Stimulated activated CD4-positive, alpha-beta T cell treated with anti-CD3 and anti-CD28 coated beads, Interleukin-1b, Interleukin-23, amount 100 ng/mL, for 1 hour (primary cell): ENCODE data around the gene CDS2.

Experiments used
- DNase-seq, 2 donors: peaks; one replicate each; pipeline ENCODE4 v3.0.0-alpha.2; 2020; ENCODE audit warnings: low read depth in 2 of 2

CDS2 gene

GRCh38 chr20:5153612-5154542, 27.1 kb downstream of the CDS2 start:
- DNase-seq = no peak

- DNase-seq = no peak
These were observed 27.7 kb downstream of the CDS2 start for GRCh38 chr20:5154543-5154925.

GRCh38 chr20:5155404-5155803, 28.6 kb downstream of the CDS2 start:
- DNase-seq = no peak

- no peak for DNase-seq
These were observed 30.1 kb downstream of the CDS2 start for GRCh38 chr20:5156675-5157448.

GRCh38 chr20:5159928-5160327, 33.1 kb downstream of the CDS2 start:
- DNase-seq = no peak

- no peak for DNase-seq
These were observed 34.1 kb downstream of the CDS2 start for GRCh38 chr20:5160882-5161281.

- no peak for DNase-seq
These were observed 34.8 kb downstream of the CDS2 start for GRCh38 chr20:5161536-5162164.

- no peak for DNase-seq
These were observed 38.1 kb downstream of the CDS2 start for GRCh38 chr20:5164645-5165625.

- no peak for DNase-seq
These were observed 42.0 kb downstream of the CDS2 start for GRCh38 chr20:5168651-5169396.

- no peak for DNase-seq
These were observed 43.5 kb downstream of the CDS2 start for GRCh38 chr20:5170341-5170740.

- no peak for DNase-seq
These were observed 44.4 kb downstream of the CDS2 start for GRCh38 chr20:5171064-5171789.

GRCh38 chr20:5171790-5172164, 45.0 kb downstream of the CDS2 start:
- no peak for DNase-seq

- DNase-seq = no peak
These were observed 45.4 kb downstream of the CDS2 start for GRCh38 chr20:5172167-5172601.

- DNase-seq = no peak
These were observed 46.2 kb downstream of the CDS2 start for GRCh38 chr20:5172903-5173463.

- DNase-seq = no peak
These were observed 46.9 kb downstream of the CDS2 start for GRCh38 chr20:5173751-5174150.

GRCh38 chr20:5177071-5177470, 50.3 kb downstream of the CDS2 start:
- no peak for DNase-seq

GRCh38 chr20:5178046-5178445, 51.2 kb downstream of the CDS2 start:
- DNase-seq = no peak

- DNase-seq = no peak
These were observed 53.6 kb downstream of the CDS2 start for GRCh38 chr20:5180421-5180820.

- no peak for DNase-seq
These were observed 54.1 kb downstream of the CDS2 start for GRCh38 chr20:5180933-5181332.
